Loucy (cell line): ENCODE results near the gene CDK5.

Source experiments
- H2AFZ ChIP-seq: fragments of 200-600 bp; sonication (generic); 2 replicates; pipeline ENCODE4 v1.6.0; 2016; ENCODE audit warnings: antibody characterized with exemption, mild to moderate bottlenecking, low read length, moderate library complexity
- H3F3A ChIP-seq: fragments of 200-600 bp; 2 replicates; pipeline ENCODE4 v1.6.0; 2016; ENCODE audit warnings: antibody characterized with exemption, low read depth, mild to moderate bottlenecking
- H3K27me3 ChIP-seq: fragments of 200-600 bp; sonication (generic); 2 replicates; pipeline ENCODE4 v1.6.1; 2014; ENCODE audit warnings: low read length, mild to moderate bottlenecking; ENCODE audit not compliant: insufficient read depth, poor library complexity, severe bottlenecking
- H3K36me3 ChIP-seq: fragments of 200-600 bp; sonication (generic); 2 replicates; pipeline ENCODE4 v1.6.1; 2016; ENCODE audit warnings: low read length; ENCODE audit not compliant: insufficient read depth
- H3K4me1 ChIP-seq: fragments of 200-600 bp; sonication (generic); 2 replicates; pipeline ENCODE4 v1.5.1; 2014; ENCODE audit warnings: low read length, mild to moderate bottlenecking; ENCODE audit not compliant: insufficient read depth, poor library complexity, severe bottlenecking
- H3K4me2 ChIP-seq: fragments of 200-600 bp; sonication (generic); 2 replicates; pipeline ENCODE4 v1.6.0; 2014; ENCODE audit warnings: antibody characterized with exemption, low read length, low read depth, mild to moderate bottlenecking; ENCODE audit not compliant: poor library complexity, severe bottlenecking
- H3K4me3 ChIP-seq: fragments of 200-600 bp; sonication (generic); 2 replicates; pipeline ENCODE4 v1.5.1; 2014; ENCODE audit warnings: low read length, mild to moderate bottlenecking, mixed read lengths; ENCODE audit not compliant: poor library complexity, severe bottlenecking
- H3K79me2 ChIP-seq: fragments of 200-600 bp; sonication (generic); 2 replicates; pipeline ENCODE4 v1.6.1; 2014; ENCODE audit warnings: low read length; ENCODE audit not compliant: insufficient read depth
- H3K9ac ChIP-seq: fragments of 200-600 bp; sonication (generic); 2 replicates; pipeline ENCODE4 v1.6.0; 2014; ENCODE audit warnings: mild to moderate bottlenecking, low read depth, low read length, moderate library complexity; ENCODE audit not compliant: poor library complexity, severe bottlenecking
- H3K9me2 ChIP-seq: fragments of 200-600 bp; sonication (generic); replicated peaks from 2 replicates; pipeline ENCODE4 v1.6.1; 2016; ENCODE audit warnings: low read depth, low read length, mixed read lengths
- H3K9me3 ChIP-seq: fragments of 200-600 bp; sonication (generic); 2 replicates; pipeline ENCODE4 v1.6.1; 2014; ENCODE audit warnings: mild to moderate bottlenecking, antibody characterized with exemption, low read length, low read depth; ENCODE audit not compliant: insufficient read depth
- H4K20me1 ChIP-seq: fragments of 200-600 bp; sonication (generic); 2 replicates; pipeline ENCODE4 v1.6.0; 2014; ENCODE audit warnings: antibody characterized with exemption, low read length, mild to moderate bottlenecking; ENCODE audit not compliant: insufficient read depth, poor library complexity, severe bottlenecking
- EZH2phosphoT487 ChIP-seq: fragments of 200-600 bp; IDR thresholded peaks from 2 replicates; pipeline ENCODE4 v1.6.1; 2018; ENCODE audit warnings: antibody characterized with exemption, mild to moderate bottlenecking, moderate library complexity, borderline replicate concordance
- TF ChIP-seq, protein P1 (sequence below): fragments of 200-600 bp; sonication (generic); conservative IDR thresholded peaks from 2 replicates; pipeline ENCODE4 v1.5.1; 2014; ENCODE audit warnings: mild to moderate bottlenecking, antibody characterized with exemption, low read length

Gene CDK5

GRCh38 chr7:151071032-151071866 is 13.6 kb upstream of the CDK5 start:
- no peak overlapping the region for H3K4me2 ChIP-seq
- TF ChIP-seq, protein P1, sequence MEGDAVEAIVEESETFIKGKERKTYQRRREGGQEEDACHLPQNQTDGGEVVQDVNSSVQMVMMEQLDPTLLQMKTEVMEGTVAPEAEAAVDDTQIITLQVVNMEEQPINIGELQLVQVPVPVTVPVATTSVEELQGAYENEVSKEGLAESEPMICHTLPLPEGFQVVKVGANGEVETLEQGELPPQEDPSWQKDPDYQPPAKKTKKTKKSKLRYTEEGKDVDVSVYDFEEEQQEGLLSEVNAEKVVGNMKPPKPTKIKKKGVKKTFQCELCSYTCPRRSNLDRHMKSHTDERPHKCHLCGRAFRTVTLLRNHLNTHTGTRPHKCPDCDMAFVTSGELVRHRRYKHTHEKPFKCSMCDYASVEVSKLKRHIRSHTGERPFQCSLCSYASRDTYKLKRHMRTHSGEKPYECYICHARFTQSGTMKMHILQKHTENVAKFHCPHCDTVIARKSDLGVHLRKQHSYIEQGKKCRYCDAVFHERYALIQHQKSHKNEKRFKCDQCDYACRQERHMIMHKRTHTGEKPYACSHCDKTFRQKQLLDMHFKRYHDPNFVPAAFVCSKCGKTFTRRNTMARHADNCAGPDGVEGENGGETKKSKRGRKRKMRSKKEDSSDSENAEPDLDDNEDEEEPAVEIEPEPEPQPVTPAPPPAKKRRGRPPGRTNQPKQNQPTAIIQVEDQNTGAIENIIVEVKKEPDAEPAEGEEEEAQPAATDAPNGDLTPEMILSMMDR: no peak
- TF ChIP-seq EZH2phosphoT487: no peak
- H3K9ac ChIP-seq: no peak overlapping the region
- no peaks in the 10 kb centered on the region for H3K27me3 ChIP-seq
- H3K79me2 ChIP-seq: no peaks in the 10 kb centered on the region
- H3K4me1 ChIP-seq: no peaks in the 10 kb centered on the region
- H2AFZ ChIP-seq: no peak overlapping the region
- H3K9me3 ChIP-seq: no peaks in the 10 kb centered on the region
- no peaks in the 10 kb centered on the region for H3K9me2 ChIP-seq
- H3K36me3 ChIP-seq: peaks cover 76% of the 10 kb centered on the region; the same call in 1 of the 2 replicates
- H3F3A ChIP-seq: no peaks in the 10 kb centered on the region
- H3K4me3 ChIP-seq: no peak overlapping the region
- H4K20me1 ChIP-seq: no peaks in the 10 kb centered on the region

DNA sequence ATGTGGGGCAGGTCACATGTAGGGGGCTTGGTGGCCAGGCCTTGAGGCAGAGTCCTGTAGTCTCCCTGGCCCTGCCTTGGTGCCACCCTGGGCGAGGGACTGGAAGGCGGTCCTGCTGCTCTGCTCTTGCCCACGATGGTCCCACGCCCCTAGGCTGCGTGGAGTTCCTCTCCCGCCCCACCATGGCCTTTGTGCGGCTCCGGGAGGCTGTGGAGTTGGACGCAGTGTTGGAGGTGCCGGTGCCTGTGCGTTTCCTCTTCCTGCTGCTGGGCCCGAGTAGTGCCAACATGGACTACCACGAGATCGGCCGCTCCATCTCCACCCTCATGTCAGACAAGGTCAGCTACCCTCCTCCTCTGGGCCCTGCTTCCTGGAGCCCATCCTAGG is 12.9 kb upstream of the CDK5 start:
- H3K79me2 ChIP-seq: no peaks in the 10 kb centered on the region
- no peaks in the 10 kb centered on the region for H4K20me1 ChIP-seq
- no peaks in the 10 kb centered on the region for H3K4me1 ChIP-seq
- H3K4me2 ChIP-seq: no peak overlapping the region
- TF ChIP-seq, protein P1: no peak
- TF ChIP-seq EZH2phosphoT487: no peak
- H3K9me2 ChIP-seq: no peaks in the 10 kb centered on the region
- H3K27me3 ChIP-seq: no peaks in the 10 kb centered on the region
- H3K36me3 ChIP-seq: peaks cover 70% of the 10 kb centered on the region; the same call in 1 of the 2 replicates
- H3K9me3 ChIP-seq: no peaks in the 10 kb centered on the region
- H3K9ac ChIP-seq: no peak overlapping the region
- no peaks in the 10 kb centered on the region for H3F3A ChIP-seq
- H2AFZ ChIP-seq: no peak overlapping the region
- H3K4me3 ChIP-seq: no peak overlapping the region

GRCh38 chr7:151069841-151070573 is 12.3 kb upstream of the CDK5 start:
- no peak overlapping the region for H3K4me2 ChIP-seq
- no peaks in the 10 kb centered on the region for H3K4me1 ChIP-seq
- no peak overlapping the region for H2AFZ ChIP-seq
- peaks cover 70% of the 10 kb centered on the region; the same call in 1 of the 2 replicates for H3K36me3 ChIP-seq
- no peak for TF ChIP-seq EZH2phosphoT487
- TF ChIP-seq, protein P1: no peak
- H3K4me3 ChIP-seq: no peak overlapping the region
- H3K27me3 ChIP-seq: no peaks in the 10 kb centered on the region
- no peak overlapping the region for H3K9ac ChIP-seq
- no peaks in the 10 kb centered on the region for H3K9me2 ChIP-seq
- no peaks in the 10 kb centered on the region for H3F3A ChIP-seq
- H4K20me1 ChIP-seq: no peaks in the 10 kb centered on the region
- H3K9me3 ChIP-seq: no peaks in the 10 kb centered on the region
- no peaks in the 10 kb centered on the region for H3K79me2 ChIP-seq
